ENCODE results near the gene CA7.

CA7 gene

GRCh38 chr16:66850115-66850815, 6.1 kb downstream of the CA7 start:
- no peak for DNase-seq (ENCODE audit: extremely low read depth, insufficient read length)
- no peaks in the 10 kb centered on the region for H3K36me3 ChIP-seq (ENCODE audit: control insufficient read depth, insufficient read depth, low read length)
- H3K27me3 ChIP-seq (replicated peaks; ENCODE audit: control insufficient read depth, insufficient read depth, low read length) = no peaks in the 10 kb centered on the region; the same call in 1 of the 2 replicates
- TF ChIP-seq, protein P1, sequence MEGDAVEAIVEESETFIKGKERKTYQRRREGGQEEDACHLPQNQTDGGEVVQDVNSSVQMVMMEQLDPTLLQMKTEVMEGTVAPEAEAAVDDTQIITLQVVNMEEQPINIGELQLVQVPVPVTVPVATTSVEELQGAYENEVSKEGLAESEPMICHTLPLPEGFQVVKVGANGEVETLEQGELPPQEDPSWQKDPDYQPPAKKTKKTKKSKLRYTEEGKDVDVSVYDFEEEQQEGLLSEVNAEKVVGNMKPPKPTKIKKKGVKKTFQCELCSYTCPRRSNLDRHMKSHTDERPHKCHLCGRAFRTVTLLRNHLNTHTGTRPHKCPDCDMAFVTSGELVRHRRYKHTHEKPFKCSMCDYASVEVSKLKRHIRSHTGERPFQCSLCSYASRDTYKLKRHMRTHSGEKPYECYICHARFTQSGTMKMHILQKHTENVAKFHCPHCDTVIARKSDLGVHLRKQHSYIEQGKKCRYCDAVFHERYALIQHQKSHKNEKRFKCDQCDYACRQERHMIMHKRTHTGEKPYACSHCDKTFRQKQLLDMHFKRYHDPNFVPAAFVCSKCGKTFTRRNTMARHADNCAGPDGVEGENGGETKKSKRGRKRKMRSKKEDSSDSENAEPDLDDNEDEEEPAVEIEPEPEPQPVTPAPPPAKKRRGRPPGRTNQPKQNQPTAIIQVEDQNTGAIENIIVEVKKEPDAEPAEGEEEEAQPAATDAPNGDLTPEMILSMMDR (IDR thresholded peaks at IDR 0.05; ENCODE audit: insufficient read depth, low read length, poor library complexity, severe bottlenecking) = no peak
- H3K4me3 ChIP-seq (replicated peaks; ENCODE audit: low read depth, low read length) = no peak overlapping the region

- Histone ChIP-seq H3K36me3 (ENCODE audit: control insufficient read depth, insufficient read depth, low read length) (no peaks in the 10 kb centered on the region), H3K4me3 (replicated peaks; ENCODE audit: low read depth, low read length) (no peak overlapping the region), H3K27me3 (replicated peaks; ENCODE audit: control insufficient read depth, insufficient read depth, low read length) (no peaks in the 10 kb centered on the region; the same call in 1 of the 2 replicates)
- TF ChIP-seq, protein P1 (IDR thresholded peaks at IDR 0.05; ENCODE audit: insufficient read depth, low read length, poor library complexity, severe bottlenecking) = no peak
- DNase-seq (ENCODE audit: extremely low read depth, insufficient read length) = no peak
Measured at GRCh38 chr16:66851166-66851964, 7.2 kb downstream of the CA7 start.

GRCh38 chr16:66853261-66854139, 9.3 kb downstream of the CA7 start:
- no peak overlapping the region for H3K4me3 ChIP-seq (replicated peaks; ENCODE audit: low read depth, low read length)
- TF ChIP-seq, protein P1 (IDR thresholded peaks at IDR 0.05; ENCODE audit: insufficient read depth, low read length, poor library complexity, severe bottlenecking) = no peak
- no peaks in the 10 kb centered on the region for H3K36me3 ChIP-seq (ENCODE audit: control insufficient read depth, insufficient read depth, low read length)
- DNase-seq (ENCODE audit: extremely low read depth, insufficient read length) = no peak
- H3K27me3 ChIP-seq (replicated peaks; ENCODE audit: control insufficient read depth, insufficient read depth, low read length) = no peaks in the 10 kb centered on the region

- no peaks in the 10 kb centered on the region for H3K27me3 ChIP-seq (replicated peaks; ENCODE audit: control insufficient read depth, insufficient read depth, low read length)
- no peak for DNase-seq (ENCODE audit: extremely low read depth, insufficient read length)
- H3K4me3 ChIP-seq (replicated peaks; ENCODE audit: low read depth, low read length) = no peak overlapping the region
- TF ChIP-seq, protein P1 (IDR thresholded peaks at IDR 0.05; ENCODE audit: insufficient read depth, low read length, poor library complexity, severe bottlenecking) = no peak
- H3K36me3 ChIP-seq (ENCODE audit: control insufficient read depth, insufficient read depth, low read length) = no peaks in the 10 kb centered on the region
Measured at GRCh38 chr16:66856184-66856730, 12.0 kb downstream of the CA7 start.

GRCh38 chr16:66856801-66857200, 12.6 kb downstream of the CA7 start:
- H3K36me3 ChIP-seq (ENCODE audit: control insufficient read depth, insufficient read depth, low read length) = no peaks in the 10 kb centered on the region
- no peaks in the 10 kb centered on the region for H3K27me3 ChIP-seq (replicated peaks; ENCODE audit: control insufficient read depth, insufficient read depth, low read length)
- DNase-seq (ENCODE audit: extremely low read depth, insufficient read length) = no peak
- H3K4me3 ChIP-seq (replicated peaks; ENCODE audit: low read depth, low read length) = no peak overlapping the region
- TF ChIP-seq, protein P1 (IDR thresholded peaks at IDR 0.05; ENCODE audit: insufficient read depth, low read length, poor library complexity, severe bottlenecking) = no peak

Measured in GM06990 (cell line).